ENCODE data around the gene CALM1.

Gene CALM1

GRCh38 chr14:90403065-90403464 is 6.2 kb downstream of the CALM1 start:
- Histone ChIP-seq H3K27me3 (ENCODE audit: control insufficient read depth, insufficient read depth, low read length) (no peaks in the 10 kb centered on the region), H3K4me1 (peaks cover 23% of the 10 kb centered on the region), H3K4me2 (ENCODE audit: low read length) (no peak overlapping the region), H3K36me3 (ENCODE audit: control insufficient read depth, insufficient read depth, low read length) (no peaks in the 10 kb centered on the region), H3K4me3 (ENCODE audit: low read depth, low read length) (no peak overlapping the region), H3K9ac (no peak overlapping the region), H3K27ac (peak overlapping the region; percentile 0), H3K9me3 (ENCODE audit: control insufficient read depth, low read length) (no peaks in the 10 kb centered on the region), H3K79me2 (peaks cover 22% of the 10 kb centered on the region), H2AFZ (no peak overlapping the region)
- no peak for TF ChIP-seq CTCF (IDR thresholded peaks at IDR 0.05)

- H3K79me2 ChIP-seq, result peaks cover 15% of the 10 kb centered on the region
- no peak overlapping the region for H2AFZ ChIP-seq
- no peaks in the 10 kb centered on the region for H3K27me3 ChIP-seq (ENCODE audit: control insufficient read depth, insufficient read depth, low read length)
- H3K4me3 ChIP-seq (ENCODE audit: low read depth, low read length), result no peak overlapping the region
- no peaks in the 10 kb centered on the region for H3K36me3 ChIP-seq (ENCODE audit: control insufficient read depth, insufficient read depth, low read length)
- no peak overlapping the region for H3K4me2 ChIP-seq (ENCODE audit: low read length)
- TF ChIP-seq CTCF (IDR thresholded peaks at IDR 0.05), result no peak
- H3K9me3 ChIP-seq (ENCODE audit: control insufficient read depth, low read length), result no peaks in the 10 kb centered on the region
- H3K4me1 ChIP-seq, result peaks cover 23% of the 10 kb centered on the region
- no peak overlapping the region for H3K9ac ChIP-seq
- no peak overlapping the region for H3K27ac ChIP-seq
Measured at GRCh38 chr14:90405101-90405500, 8.3 kb downstream of the CALM1 start.

GRCh38 chr14:90405755-90406154 is 8.9 kb downstream of the CALM1 start:
- peaks cover 11% of the 10 kb centered on the region for H3K79me2 ChIP-seq
- no peak overlapping the region for H3K4me3 ChIP-seq (ENCODE audit: low read depth, low read length)
- H3K36me3 ChIP-seq (ENCODE audit: control insufficient read depth, insufficient read depth, low read length), result no peaks in the 10 kb centered on the region
- H3K9ac ChIP-seq, result no peak overlapping the region
- peaks cover 17% of the 10 kb centered on the region for H3K4me1 ChIP-seq
- H2AFZ ChIP-seq, result no peak overlapping the region
- H3K27ac ChIP-seq, result no peak overlapping the region
- no peak overlapping the region for H3K4me2 ChIP-seq (ENCODE audit: low read length)
- no peaks in the 10 kb centered on the region for H3K9me3 ChIP-seq (ENCODE audit: control insufficient read depth, low read length)
- H3K27me3 ChIP-seq (ENCODE audit: control insufficient read depth, insufficient read depth, low read length), result no peaks in the 10 kb centered on the region
- TF ChIP-seq CTCF (IDR thresholded peaks at IDR 0.05), result no peak

- H3K9ac ChIP-seq, result no peak overlapping the region
- TF ChIP-seq CTCF (IDR thresholded peaks at IDR 0.05), result no peak
- no peak overlapping the region for H3K4me2 ChIP-seq (ENCODE audit: low read length)
- H3K9me3 ChIP-seq (ENCODE audit: control insufficient read depth, low read length), result no peaks in the 10 kb centered on the region
- H3K27ac ChIP-seq, result no peak overlapping the region
- peaks cover 13% of the 10 kb centered on the region for H3K4me1 ChIP-seq
- no peaks in the 10 kb centered on the region for H3K36me3 ChIP-seq (ENCODE audit: control insufficient read depth, insufficient read depth, low read length)
- no peak overlapping the region for H3K4me3 ChIP-seq (ENCODE audit: low read depth, low read length)
- H3K27me3 ChIP-seq (ENCODE audit: control insufficient read depth, insufficient read depth, low read length), result no peaks in the 10 kb centered on the region
- H3K79me2 ChIP-seq, result peaks cover 8% of the 10 kb centered on the region
- no peak overlapping the region for H2AFZ ChIP-seq
Measured at GRCh38 chr14:90406384-90406798, 9.6 kb downstream of the CALM1 start.

GRCh38 chr14:90407230-90407629 is 10.4 kb downstream of the CALM1 start:
- H3K79me2 ChIP-seq, result peaks cover 1% of the 10 kb centered on the region
- H2AFZ ChIP-seq, result no peak overlapping the region
- H3K27ac ChIP-seq, result no peak overlapping the region
- peaks cover 13% of the 10 kb centered on the region for H3K4me1 ChIP-seq
- TF ChIP-seq CTCF (IDR thresholded peaks at IDR 0.05), result no peak
- H3K27me3 ChIP-seq (ENCODE audit: control insufficient read depth, insufficient read depth, low read length), result no peaks in the 10 kb centered on the region
- no peak overlapping the region for H3K4me2 ChIP-seq (ENCODE audit: low read length)
- H3K9me3 ChIP-seq (ENCODE audit: control insufficient read depth, low read length), result no peaks in the 10 kb centered on the region
- no peak overlapping the region for H3K9ac ChIP-seq
- no peaks in the 10 kb centered on the region for H3K36me3 ChIP-seq (ENCODE audit: control insufficient read depth, insufficient read depth, low read length)
- H3K4me3 ChIP-seq (ENCODE audit: low read depth, low read length), result no peak overlapping the region
